ENCODE measurements around the gene TERB1. TPM values are rescaled to one million over a fixed set of nuclear protein-coding genes. Genes with fewer than 3 reads are reported as not detected.
"Not testable (repeated sequence)": the region's sequence is repeated elsewhere in the genome, so short reads cannot be mapped to it uniquely, and the experiment has no call there.

The TERB1 gene
- total and polyA plus RNA-seq, 2 donors (not counting 3 experiments of a cell fraction or from before 2014, with no cell fraction given), result not detected

DNA sequence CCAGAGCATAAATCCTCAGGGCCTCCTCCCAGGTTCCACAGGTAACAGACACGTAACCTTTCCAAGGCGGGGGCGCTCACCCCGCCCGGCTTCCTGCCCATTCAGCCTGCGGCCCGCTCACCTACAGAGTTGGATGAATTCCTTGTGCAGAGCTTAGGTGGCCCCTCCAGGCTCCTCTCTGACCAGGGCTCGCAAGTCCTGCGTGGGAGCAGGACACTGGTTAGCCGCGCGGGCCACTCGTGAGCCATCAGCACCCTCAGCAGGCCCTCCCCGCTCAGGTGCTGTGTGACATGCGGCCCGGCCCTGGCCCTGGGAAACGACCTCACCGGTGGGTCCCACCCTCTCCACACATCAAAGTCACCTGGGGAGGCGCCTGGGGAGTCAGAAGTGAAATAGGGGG, 528 bp downstream of the TERB1 start:
- no peak for DNase-seq (ENCODE audit: low read depth, low spot score)
- Histone ChIP-seq H3K27ac (ENCODE audit: insufficient read depth, low read depth, low read length) (no peak overlapping the region), H3K4me3 (replicated peaks in 1 of 3; ENCODE audit: insufficient read depth in 1 of 3, low read depth in 1 of 3, low read length in 3 of 3) (no peak overlapping the region), H4K20me1 (replicated peaks; ENCODE audit: control insufficient read depth, extremely low read depth, insufficient read depth, low read length) (no peaks in the 10 kb centered on the region), H3K27me3 (ENCODE audit: control insufficient read depth in 2 of 2, insufficient read depth in 2 of 2, low read length in 2 of 2) (no peaks in the 10 kb centered on the region), H3K4me1 (ENCODE audit: control insufficient read depth, extremely low read depth, insufficient read depth, low read length) (no peaks in the 10 kb centered on the region), H3K9me1 (replicated peaks; ENCODE audit: control insufficient read depth, extremely low read depth, insufficient read depth, low read length) (no peaks in the 10 kb centered on the region), H3K9me3 (replicated peaks; ENCODE audit: control insufficient read depth, insufficient read depth, low read length) (no peaks in the 10 kb centered on the region), H3K9ac (replicated peaks; ENCODE audit: extremely low read depth, insufficient read depth, low read length) (no peak overlapping the region), H2AFZ (ENCODE audit: low read depth, low read length) (no peak overlapping the region), H3K36me3 (ENCODE audit: control insufficient read depth in 2 of 2, extremely low read depth in 1 of 2, insufficient read depth in 2 of 2, low read length in 2 of 2) (peaks cover 7 to 13% of the 10 kb centered on the region in 2 experiments), H3K79me2 (ENCODE audit: control insufficient read depth, insufficient read depth, low read length) (no peaks in the 10 kb centered on the region), H3K4me2 (ENCODE audit: insufficient read depth, low read length) (no peak overlapping the region)
- no TSS peak for BruUV-seq (replicated peaks)
- dilution Hi-C loops (cut with MboI; ENCODE audit: extremely low pct_ligation_motif_present, low sequenced_read_pairs) (no loop called here), intact Hi-C loops (cut with micrococcal nuclease) (no loop called here)
- TF ChIP-seq POLR2A (IDR thresholded peaks at IDR 0.05; ENCODE audit: low read depth, low read length) (no peak), EZH2 (IDR thresholded peaks at IDR 0.05; ENCODE audit: borderline replicate concordance, low read depth, low read length, severe bottlenecking) (no peak)
- FAIRE-seq, result no peak
- ChIA-PET POLR2A (no interaction called here), CTCF (interaction anchor here (1.0 to 1.5 kb wide), 5 partner anchors 30 to 67 kb away, joined by 3 to 7 read pairs (median 3); partner anchors contain the start of genes DYNC1LI2 and NAE1)

DNA sequence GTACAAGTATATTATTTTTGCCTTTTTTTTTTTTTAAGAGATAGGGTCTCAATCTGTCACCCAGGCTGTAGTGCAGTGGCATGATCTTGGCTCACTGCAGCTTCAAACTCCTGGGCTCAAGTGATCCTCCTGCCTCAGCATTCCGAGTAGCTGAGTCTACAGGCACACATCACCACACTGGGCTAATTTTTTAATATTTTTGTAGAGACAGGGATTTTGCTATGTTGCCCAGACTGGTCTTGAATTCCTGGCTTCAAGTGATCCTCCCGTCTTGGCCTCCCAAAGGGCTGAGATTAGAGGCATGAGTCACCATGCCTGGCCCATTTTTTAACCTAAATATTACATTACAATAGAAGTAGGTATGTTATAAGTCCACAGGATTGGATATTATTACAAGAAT, 3.2 kb downstream of the TERB1 start:
- Histone ChIP-seq H3K9ac (replicated peaks; ENCODE audit: extremely low read depth, insufficient read depth, low read length) (no peak overlapping the region), H2AFZ (ENCODE audit: low read depth, low read length) (no peak overlapping the region), H4K20me1 (replicated peaks; ENCODE audit: control insufficient read depth, extremely low read depth, insufficient read depth, low read length) (no peaks in the 10 kb centered on the region), H3K4me1 (ENCODE audit: control insufficient read depth, extremely low read depth, insufficient read depth, low read length) (no peaks in the 10 kb centered on the region), H3K36me3 (ENCODE audit: control insufficient read depth in 2 of 2, extremely low read depth in 1 of 2, insufficient read depth in 2 of 2, low read length in 2 of 2) (peaks cover 0 to 6% of the 10 kb centered on the region in 2 experiments), H3K79me2 (ENCODE audit: control insufficient read depth, insufficient read depth, low read length) (no peaks in the 10 kb centered on the region), H3K4me3 (replicated peaks in 1 of 3; ENCODE audit: insufficient read depth in 1 of 3, low read depth in 1 of 3, low read length in 3 of 3) (no peak overlapping the region), H3K27me3 (ENCODE audit: control insufficient read depth in 2 of 2, insufficient read depth in 2 of 2, low read length in 2 of 2) (no peaks in the 10 kb centered on the region), H3K4me2 (ENCODE audit: insufficient read depth, low read length) (no peak overlapping the region), H3K27ac (ENCODE audit: insufficient read depth, low read depth, low read length) (no peak overlapping the region), H3K9me3 (replicated peaks; ENCODE audit: control insufficient read depth, insufficient read depth, low read length) (no peaks in the 10 kb centered on the region), H3K9me1 (replicated peaks; ENCODE audit: control insufficient read depth, extremely low read depth, insufficient read depth, low read length) (no peaks in the 10 kb centered on the region)
- DNase-seq (ENCODE audit: low read depth, low spot score), result no peak
- ChIA-PET CTCF (interaction anchor here (1.2 to 1.3 kb wide), 2 partner anchors 32 to 33 kb away, joined by 3 to 4 read pairs; partner anchors contain the start of gene NAE1), POLR2A (no interaction called here)
- no TSS peak for BruUV-seq (replicated peaks)
- intact Hi-C loops (cut with micrococcal nuclease) (no loop called here), dilution Hi-C loops (cut with MboI; ENCODE audit: extremely low pct_ligation_motif_present, low sequenced_read_pairs) (no loop called here)
- FAIRE-seq, result no peak
- TF ChIP-seq EZH2 (IDR thresholded peaks at IDR 0.05; ENCODE audit: borderline replicate concordance, low read depth, low read length, severe bottlenecking) (no peak), JUN (IDR thresholded peaks at IDR 0.05; ENCODE audit: borderline replicate concordance, insufficient read depth, insufficient read length, low read depth) (no peak), MYC (IDR thresholded peaks at IDR 0.05; ENCODE audit: low read depth, low read length) (no peak), FOS (IDR thresholded peaks at IDR 0.05; ENCODE audit: borderline replicate concordance, insufficient read depth, low read length) (no peak)
- TF ChIP-seq, protein P1, sequence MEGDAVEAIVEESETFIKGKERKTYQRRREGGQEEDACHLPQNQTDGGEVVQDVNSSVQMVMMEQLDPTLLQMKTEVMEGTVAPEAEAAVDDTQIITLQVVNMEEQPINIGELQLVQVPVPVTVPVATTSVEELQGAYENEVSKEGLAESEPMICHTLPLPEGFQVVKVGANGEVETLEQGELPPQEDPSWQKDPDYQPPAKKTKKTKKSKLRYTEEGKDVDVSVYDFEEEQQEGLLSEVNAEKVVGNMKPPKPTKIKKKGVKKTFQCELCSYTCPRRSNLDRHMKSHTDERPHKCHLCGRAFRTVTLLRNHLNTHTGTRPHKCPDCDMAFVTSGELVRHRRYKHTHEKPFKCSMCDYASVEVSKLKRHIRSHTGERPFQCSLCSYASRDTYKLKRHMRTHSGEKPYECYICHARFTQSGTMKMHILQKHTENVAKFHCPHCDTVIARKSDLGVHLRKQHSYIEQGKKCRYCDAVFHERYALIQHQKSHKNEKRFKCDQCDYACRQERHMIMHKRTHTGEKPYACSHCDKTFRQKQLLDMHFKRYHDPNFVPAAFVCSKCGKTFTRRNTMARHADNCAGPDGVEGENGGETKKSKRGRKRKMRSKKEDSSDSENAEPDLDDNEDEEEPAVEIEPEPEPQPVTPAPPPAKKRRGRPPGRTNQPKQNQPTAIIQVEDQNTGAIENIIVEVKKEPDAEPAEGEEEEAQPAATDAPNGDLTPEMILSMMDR (IDR thresholded peaks at IDR 0.05; ENCODE audit: extremely low read depth in 1 of 2, insufficient read depth in 1 of 2, low read depth in 1 of 2, low read length in 2 of 2), result no peak

DNA sequence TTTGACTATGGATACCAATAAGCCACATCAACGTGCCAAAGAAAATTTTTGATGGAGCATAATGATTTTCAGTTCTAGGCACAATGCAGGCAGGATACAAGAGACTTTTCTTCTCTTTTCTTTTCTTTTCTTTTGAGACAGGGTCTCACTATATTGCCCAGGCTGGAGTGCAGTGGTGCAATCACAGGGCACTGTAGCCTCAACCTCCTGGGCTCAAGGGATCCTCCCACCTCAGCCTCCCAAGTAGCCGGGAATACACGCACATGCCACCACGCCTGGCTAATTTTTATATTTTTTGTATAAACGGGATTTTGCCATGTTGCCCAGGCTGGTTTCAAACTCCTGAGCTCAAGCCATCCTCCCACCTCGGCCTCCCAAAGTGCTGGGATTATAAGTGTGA, 7.4 kb downstream of the TERB1 start:
- H3K27ac ChIP-seq (ENCODE audit: insufficient read depth, low read depth, low read length); H3K4me3 ChIP-seq (replicated peaks in 1 of 3; ENCODE audit: insufficient read depth in 1 of 3, low read depth in 1 of 3, low read length in 3 of 3); intact Hi-C loops (cut with micrococcal nuclease); H3K36me3 ChIP-seq (ENCODE audit: control insufficient read depth in 2 of 2, extremely low read depth in 1 of 2, insufficient read depth in 2 of 2, low read length in 2 of 2); H2AFZ ChIP-seq (ENCODE audit: low read depth, low read length); H3K79me2 ChIP-seq (ENCODE audit: control insufficient read depth, insufficient read depth, low read length); POLR2A ChIA-PET; H3K27me3 ChIP-seq (ENCODE audit: control insufficient read depth in 2 of 2, insufficient read depth in 2 of 2, low read length in 2 of 2); H3K9me3 ChIP-seq (replicated peaks; ENCODE audit: control insufficient read depth, insufficient read depth, low read length); H4K20me1 ChIP-seq (replicated peaks; ENCODE audit: control insufficient read depth, extremely low read depth, insufficient read depth, low read length); BruUV-seq (replicated peaks); dilution Hi-C loops (cut with MboI; ENCODE audit: extremely low pct_ligation_motif_present, low sequenced_read_pairs); FAIRE-seq; H3K9me1 ChIP-seq (replicated peaks; ENCODE audit: control insufficient read depth, extremely low read depth, insufficient read depth, low read length); H3K4me2 ChIP-seq (ENCODE audit: insufficient read depth, low read length); DNase-seq (ENCODE audit: low read depth, low spot score); H3K9ac ChIP-seq (replicated peaks; ENCODE audit: extremely low read depth, insufficient read depth, low read length); H3K4me1 ChIP-seq (ENCODE audit: control insufficient read depth, extremely low read depth, insufficient read depth, low read length): not testable (repeated sequence)
- CTCF ChIA-PET, result interaction anchor here (0.7 kb wide), 1 partner anchor 17 kb away, joined by 3 read pairs; no protein-coding TSS in a partner anchor

Measured in endothelial cell of umbilical vein (primary cell).